Fibroblast of peridontal ligament (primary cell): ENCODE data around the gene LRCH3.
"Not testable (repeated sequence)": the region's sequence is repeated elsewhere in the genome, so short reads cannot be mapped to it uniquely, and the experiment has no call there.

Experiments
- DNase-seq: peaks from one replicate; pipeline ENCODE4 v3.0.0-alpha.2; 2010; ENCODE audit errors: extremely low read depth

The LRCH3 gene

DNA sequence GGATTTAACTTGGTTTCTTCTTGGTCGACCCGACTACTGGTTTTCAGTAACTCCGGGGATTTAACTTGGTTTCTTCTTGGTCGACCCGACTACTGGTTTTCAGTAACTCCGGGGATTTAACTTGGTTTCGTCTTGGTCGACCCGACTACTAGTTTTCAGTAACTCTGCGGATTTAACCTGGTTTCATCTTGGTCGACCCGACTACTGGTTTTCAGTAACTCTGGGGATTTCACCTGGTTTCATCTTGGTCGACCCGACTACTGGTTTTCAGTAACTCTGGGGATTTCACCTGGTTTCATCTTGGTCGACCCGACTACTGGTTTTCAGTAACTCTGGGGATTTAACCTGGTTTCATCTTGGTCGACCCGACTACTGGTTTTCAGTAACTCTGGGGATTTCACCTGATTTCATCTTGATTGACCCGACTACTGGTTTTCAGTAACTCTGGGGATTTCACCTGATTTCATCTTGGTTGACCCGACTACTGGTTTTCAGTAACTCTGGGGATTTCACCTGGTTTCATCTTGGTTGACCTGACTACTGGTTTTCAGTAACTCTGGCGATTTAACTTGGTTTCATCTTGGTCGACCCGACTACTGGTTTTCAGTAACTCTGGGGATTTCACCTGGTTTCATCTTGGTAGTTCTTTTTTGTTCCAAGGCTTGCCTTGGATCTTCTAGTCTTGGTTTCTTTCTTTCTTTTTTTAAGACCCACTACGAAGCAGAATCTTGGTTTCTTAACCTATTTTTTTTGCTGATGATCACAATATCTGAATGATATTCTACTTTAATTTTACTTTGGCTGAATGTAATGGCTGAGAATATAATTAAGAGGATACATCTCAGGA, 130.6 kb downstream of the LRCH3 start:
- not testable (repeated sequence) for DNase-seq

DNA sequence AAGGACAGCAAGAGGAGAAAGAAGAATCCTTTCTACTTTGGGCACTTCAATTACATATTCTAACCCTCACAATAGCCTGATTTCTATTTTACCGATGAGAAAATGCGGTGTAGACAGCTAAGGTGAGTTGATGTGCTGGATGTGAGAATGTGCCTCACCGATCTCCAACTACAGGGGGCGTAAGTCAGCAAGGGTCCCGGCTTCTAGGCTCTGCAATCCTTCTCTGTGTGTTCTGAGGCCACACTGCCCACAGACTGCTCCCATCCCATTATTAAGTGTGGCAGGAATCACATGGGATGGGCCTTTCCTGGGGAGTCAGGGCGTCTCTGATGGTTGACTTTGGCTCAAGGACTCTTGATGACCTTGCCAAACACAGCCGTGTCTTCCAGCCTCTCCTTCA, 135.4 kb downstream of the LRCH3 start:
- DNase-seq: no peak

DNA sequence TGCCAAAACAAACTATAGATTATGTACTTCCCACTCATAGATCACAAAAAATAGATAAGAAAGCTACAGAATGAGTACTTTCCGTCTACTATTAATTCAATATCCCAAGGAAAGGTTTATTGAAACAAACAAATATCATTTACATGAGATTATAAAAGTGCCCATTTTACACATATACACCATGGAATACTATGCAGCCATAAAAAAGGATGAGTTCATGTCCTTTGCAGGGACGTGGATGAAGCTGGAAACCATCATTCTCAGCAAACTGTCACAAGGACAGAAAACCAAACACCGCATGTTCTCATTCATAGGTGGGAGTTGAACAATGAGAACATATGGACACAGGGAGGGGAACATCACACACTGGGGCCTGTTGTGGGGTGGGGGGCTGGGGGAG, 136.5 kb downstream of the LRCH3 start:
- not testable (repeated sequence) for DNase-seq

DNA sequence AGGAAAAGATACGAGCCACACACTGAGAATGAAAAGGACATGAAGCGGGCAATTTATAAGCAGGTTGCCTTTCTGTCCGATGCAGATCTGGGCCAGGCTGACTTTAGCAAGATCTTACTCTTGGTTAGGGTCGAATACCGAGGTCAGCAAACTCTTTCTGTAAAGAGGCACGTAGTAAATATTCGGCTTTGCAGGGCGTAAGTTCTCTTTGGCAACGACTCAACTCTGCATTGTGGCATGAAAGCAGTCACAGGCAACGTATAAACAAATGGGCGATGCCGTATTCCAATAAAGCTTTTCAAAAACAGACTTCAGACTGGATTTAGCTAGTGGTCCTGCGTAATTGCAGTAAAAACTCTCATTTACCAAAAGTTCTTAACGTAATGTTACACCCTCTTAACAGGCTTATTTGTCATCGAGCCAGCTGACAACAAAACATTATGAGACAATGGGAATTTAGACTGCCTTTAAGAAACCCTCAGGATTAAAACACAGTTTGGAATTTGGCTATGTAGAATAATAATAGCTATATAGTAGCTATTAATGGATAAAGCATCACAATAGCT, 145.8 kb downstream of the LRCH3 start:
- DNase-seq: no peak
